ENCODE measurements around the gene GOPC. TPM values are rescaled to one million over a fixed set of nuclear protein-coding genes. Genes with fewer than 3 reads are reported as not detected.

GOPC gene
- total and polyA plus RNA-seq, 2 of the 8 experiments (the other 6 are each of a cell fraction or from before 2014, with no cell fraction given): 5.3 to 19.4 TPM

DNA sequence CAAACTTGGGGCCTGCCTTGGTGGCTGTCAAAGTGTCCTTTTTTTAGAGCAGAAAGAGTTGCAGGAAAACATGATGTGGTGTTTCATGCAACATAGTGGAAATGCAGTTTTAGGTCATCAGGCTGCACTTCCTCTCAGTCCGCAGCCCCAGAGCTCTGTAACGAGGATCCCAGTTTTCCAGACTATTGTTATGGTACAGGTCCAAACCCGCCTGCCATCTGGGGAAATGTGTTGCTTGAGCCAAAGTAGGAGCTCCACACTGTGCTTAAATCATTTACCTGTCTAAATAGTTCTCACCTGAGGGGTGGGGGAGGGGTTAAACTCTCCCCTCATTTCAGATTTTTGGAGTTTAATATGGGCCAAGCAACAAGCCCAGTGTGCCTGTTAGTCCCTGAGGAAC, 59.8 kb downstream of the GOPC start (continued):
- TF ChIP-seq, protein P1, sequence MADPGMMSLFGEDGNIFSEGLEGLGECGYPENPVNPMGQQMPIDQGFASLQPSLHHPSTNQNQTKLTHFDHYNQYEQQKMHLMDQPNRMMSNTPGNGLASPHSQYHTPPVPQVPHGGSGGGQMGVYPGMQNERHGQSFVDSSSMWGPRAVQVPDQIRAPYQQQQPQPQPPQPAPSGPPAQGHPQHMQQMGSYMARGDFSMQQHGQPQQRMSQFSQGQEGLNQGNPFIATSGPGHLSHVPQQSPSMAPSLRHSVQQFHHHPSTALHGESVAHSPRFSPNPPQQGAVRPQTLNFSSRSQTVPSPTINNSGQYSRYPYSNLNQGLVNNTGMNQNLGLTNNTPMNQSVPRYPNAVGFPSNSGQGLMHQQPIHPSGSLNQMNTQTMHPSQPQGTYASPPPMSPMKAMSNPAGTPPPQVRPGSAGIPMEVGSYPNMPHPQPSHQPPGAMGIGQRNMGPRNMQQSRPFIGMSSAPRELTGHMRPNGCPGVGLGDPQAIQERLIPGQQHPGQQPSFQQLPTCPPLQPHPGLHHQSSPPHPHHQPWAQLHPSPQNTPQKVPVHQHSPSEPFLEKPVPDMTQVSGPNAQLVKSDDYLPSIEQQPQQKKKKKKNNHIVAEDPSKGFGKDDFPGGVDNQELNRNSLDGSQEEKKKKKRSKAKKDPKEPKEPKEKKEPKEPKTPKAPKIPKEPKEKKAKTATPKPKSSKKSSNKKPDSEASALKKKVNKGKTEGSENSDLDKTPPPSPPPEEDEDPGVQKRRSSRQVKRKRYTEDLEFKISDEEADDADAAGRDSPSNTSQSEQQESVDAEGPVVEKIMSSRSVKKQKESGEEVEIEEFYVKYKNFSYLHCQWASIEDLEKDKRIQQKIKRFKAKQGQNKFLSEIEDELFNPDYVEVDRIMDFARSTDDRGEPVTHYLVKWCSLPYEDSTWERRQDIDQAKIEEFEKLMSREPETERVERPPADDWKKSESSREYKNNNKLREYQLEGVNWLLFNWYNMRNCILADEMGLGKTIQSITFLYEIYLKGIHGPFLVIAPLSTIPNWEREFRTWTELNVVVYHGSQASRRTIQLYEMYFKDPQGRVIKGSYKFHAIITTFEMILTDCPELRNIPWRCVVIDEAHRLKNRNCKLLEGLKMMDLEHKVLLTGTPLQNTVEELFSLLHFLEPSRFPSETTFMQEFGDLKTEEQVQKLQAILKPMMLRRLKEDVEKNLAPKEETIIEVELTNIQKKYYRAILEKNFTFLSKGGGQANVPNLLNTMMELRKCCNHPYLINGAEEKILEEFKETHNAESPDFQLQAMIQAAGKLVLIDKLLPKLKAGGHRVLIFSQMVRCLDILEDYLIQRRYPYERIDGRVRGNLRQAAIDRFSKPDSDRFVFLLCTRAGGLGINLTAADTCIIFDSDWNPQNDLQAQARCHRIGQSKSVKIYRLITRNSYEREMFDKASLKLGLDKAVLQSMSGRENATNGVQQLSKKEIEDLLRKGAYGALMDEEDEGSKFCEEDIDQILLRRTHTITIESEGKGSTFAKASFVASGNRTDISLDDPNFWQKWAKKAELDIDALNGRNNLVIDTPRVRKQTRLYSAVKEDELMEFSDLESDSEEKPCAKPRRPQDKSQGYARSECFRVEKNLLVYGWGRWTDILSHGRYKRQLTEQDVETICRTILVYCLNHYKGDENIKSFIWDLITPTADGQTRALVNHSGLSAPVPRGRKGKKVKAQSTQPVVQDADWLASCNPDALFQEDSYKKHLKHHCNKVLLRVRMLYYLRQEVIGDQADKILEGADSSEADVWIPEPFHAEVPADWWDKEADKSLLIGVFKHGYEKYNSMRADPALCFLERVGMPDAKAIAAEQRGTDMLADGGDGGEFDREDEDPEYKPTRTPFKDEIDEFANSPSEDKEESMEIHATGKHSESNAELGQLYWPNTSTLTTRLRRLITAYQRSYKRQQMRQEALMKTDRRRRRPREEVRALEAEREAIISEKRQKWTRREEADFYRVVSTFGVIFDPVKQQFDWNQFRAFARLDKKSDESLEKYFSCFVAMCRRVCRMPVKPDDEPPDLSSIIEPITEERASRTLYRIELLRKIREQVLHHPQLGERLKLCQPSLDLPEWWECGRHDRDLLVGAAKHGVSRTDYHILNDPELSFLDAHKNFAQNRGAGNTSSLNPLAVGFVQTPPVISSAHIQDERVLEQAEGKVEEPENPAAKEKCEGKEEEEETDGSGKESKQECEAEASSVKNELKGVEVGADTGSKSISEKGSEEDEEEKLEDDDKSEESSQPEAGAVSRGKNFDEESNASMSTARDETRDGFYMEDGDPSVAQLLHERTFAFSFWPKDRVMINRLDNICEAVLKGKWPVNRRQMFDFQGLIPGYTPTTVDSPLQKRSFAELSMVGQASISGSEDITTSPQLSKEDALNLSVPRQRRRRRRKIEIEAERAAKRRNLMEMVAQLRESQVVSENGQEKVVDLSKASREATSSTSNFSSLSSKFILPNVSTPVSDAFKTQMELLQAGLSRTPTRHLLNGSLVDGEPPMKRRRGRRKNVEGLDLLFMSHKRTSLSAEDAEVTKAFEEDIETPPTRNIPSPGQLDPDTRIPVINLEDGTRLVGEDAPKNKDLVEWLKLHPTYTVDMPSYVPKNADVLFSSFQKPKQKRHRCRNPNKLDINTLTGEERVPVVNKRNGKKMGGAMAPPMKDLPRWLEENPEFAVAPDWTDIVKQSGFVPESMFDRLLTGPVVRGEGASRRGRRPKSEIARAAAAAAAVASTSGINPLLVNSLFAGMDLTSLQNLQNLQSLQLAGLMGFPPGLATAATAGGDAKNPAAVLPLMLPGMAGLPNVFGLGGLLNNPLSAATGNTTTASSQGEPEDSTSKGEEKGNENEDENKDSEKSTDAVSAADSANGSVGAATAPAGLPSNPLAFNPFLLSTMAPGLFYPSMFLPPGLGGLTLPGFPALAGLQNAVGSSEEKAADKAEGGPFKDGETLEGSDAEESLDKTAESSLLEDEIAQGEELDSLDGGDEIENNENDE (IDR thresholded peaks at IDR 0.05; ENCODE audit: insufficient replicate concordance, low read length): no peak
- no peak for TF ChIP-seq ZNF274 (IDR thresholded peaks at IDR 0.05; ENCODE audit: borderline replicate concordance, extremely low read depth, low read length)
- no peak for TF ChIP-seq SIN3A (conservative IDR thresholded peaks at IDR 0.05 in 1 of 2, IDR thresholded peaks at IDR 0.05 in 1 of 2; ENCODE audit: low read depth in 1 of 2, low read length in 2 of 2)
- no peak for TF ChIP-seq SIRT6 (IDR thresholded peaks at IDR 0.05; ENCODE audit: low read length)
- no peak for TF ChIP-seq SAP30 (IDR thresholded peaks at IDR 0.05; ENCODE audit: insufficient read depth, insufficient replicate concordance, low read length)
- no peak for TF ChIP-seq EZH2 (IDR thresholded peaks at IDR 0.05; ENCODE audit: low read depth, low read length, severe bottlenecking)
- no peak for TF ChIP-seq HDAC6 (IDR thresholded peaks at IDR 0.05; ENCODE audit: low read depth, low read length)
- TF ChIP-seq GABPA (IDR thresholded peaks at IDR 0.05; ENCODE audit: borderline replicate concordance, insufficient read depth, low read length): no peak
